HG03457 (cell line): ENCODE data around the gene OCRL.
A peak's percentile ranks its signal among the peaks of the same experiment; 100 is the strongest.

Experiments
- ATAC-seq: cut with Tn5 transposase; IDR thresholded peaks from one replicate; pipeline ENCODE4 v1.9.1; 2021; ENCODE audit warnings: moderate number of reproducible peaks; ENCODE audit not compliant: unreplicated experiment

OCRL gene

GRCh38 chrX:129540068-129540653, at the start of gene OCRL:
Gene OCRL, plus strand, starts transcription at chrX:129540259. Its CDS starts 181 bp downstream, at chrX:129540440.
- peak; percentile 97 for ATAC-seq

GRCh38 chrX:129490330-129490729, 49.7 kb upstream of the OCRL start:
- no peak for ATAC-seq

GRCh38 chrX:129493643-129494042, 46.4 kb upstream of the OCRL start:
- ATAC-seq: no peak

- no peak for ATAC-seq
These were observed 45.2 kb upstream of the OCRL start for GRCh38 chrX:129494887-129495286.

- ATAC-seq: no peak
These were observed 44.2 kb upstream of the OCRL start for GRCh38 chrX:129495900-129496299.

- ATAC-seq: no peak
These were observed 43.4 kb upstream of the OCRL start for GRCh38 chrX:129496625-129497024.

- ATAC-seq: no peak
These were observed 42.8 kb upstream of the OCRL start for GRCh38 chrX:129497146-129497843.

- no peak for ATAC-seq
These were observed 29.7 kb upstream of the OCRL start for GRCh38 chrX:129510331-129510730.

- no peak for ATAC-seq
These were observed 28.4 kb upstream of the OCRL start for GRCh38 chrX:129511689-129512088.

- no peak for ATAC-seq
These were observed 27.6 kb upstream of the OCRL start for GRCh38 chrX:129512409-129512808.

- ATAC-seq: no peak
These were observed 23.7 kb upstream of the OCRL start for GRCh38 chrX:129516402-129516801.

GRCh38 chrX:129520151-129520550, 19.9 kb upstream of the OCRL start:
- ATAC-seq: no peak

GRCh38 chrX:129522184-129523078, 17.6 kb upstream of the OCRL start:
- ATAC-seq: no peak

- no peak for ATAC-seq
These were observed 16.8 kb upstream of the OCRL start, which contains the start of gene SMARCA1 for GRCh38 chrX:129523079-129523911. Gene SMARCA1, minus strand, starts transcription at chrX:129523490. Its CDS starts 120 bp downstream, at chrX:129523370.

- no peak for ATAC-seq
These were observed 15.7 kb upstream of the OCRL start for GRCh38 chrX:129524250-129524850.

GRCh38 chrX:129525162-129525561, 14.9 kb upstream of the OCRL start:
- ATAC-seq: no peak

GRCh38 chrX:129525896-129526295, 14.2 kb upstream of the OCRL start:
- no peak for ATAC-seq

- no peak for ATAC-seq
These were observed 10.3 kb upstream of the OCRL start for GRCh38 chrX:129529685-129530281.

- no peak for ATAC-seq
These were observed 9.6 kb upstream of the OCRL start for GRCh38 chrX:129530410-129530809.

GRCh38 chrX:129531132-129531531, 8.9 kb upstream of the OCRL start:
- no peak for ATAC-seq
